Superior temporal gyrus (tissue), 1 donor: ENCODE measurements around the gene ZNF283.
"Not testable (repeated sequence)": the region's sequence is repeated elsewhere in the genome, so short reads cannot be mapped to it uniquely, and the experiment has no call there.

ENCODE experiments used
- DNase-seq: peaks from one replicate; pipeline ENCODE4 v3.0.0-alpha.2; 2016; ENCODE audit errors: extremely low spot score

The ZNF283 gene

DNA sequence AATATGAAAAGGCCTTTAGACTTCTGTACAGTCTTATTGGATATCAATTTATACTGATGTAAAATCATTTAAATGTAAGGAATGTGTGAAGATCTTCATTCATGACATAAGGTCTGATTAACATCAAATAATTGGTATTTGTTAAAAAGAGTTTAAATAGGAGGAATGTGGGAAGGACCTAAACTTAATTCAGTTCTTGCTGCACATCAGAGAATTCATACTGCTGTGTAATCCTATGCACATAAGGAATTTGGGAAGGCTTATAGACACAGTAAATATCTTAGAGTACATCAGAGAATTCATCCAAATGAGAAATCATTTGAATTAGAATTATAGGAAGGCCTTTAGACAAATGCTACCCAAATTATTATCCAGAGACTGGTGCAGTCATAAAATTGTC, 21.7 kb downstream of the ZNF283 start:
- no peak for DNase-seq

DNA sequence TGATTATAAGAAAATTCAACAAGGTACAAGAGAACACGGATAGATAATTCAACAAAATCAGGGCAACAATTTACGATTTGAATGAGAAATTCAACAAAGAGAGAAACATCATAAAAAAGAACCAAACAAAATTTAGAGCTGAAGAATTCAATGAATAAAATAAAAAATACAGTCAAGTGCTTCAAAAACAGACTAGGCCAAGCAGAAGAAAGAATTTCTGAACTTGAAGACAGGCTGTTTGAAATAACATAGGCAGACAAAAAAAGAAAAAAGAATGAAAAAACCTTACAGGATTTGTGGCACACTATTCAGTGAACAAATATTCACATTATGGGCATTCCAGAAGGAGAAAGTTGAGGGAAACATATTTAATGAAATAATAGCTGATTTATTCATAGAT, 31.1 kb downstream of the ZNF283 start:
- no peak for DNase-seq

DNA sequence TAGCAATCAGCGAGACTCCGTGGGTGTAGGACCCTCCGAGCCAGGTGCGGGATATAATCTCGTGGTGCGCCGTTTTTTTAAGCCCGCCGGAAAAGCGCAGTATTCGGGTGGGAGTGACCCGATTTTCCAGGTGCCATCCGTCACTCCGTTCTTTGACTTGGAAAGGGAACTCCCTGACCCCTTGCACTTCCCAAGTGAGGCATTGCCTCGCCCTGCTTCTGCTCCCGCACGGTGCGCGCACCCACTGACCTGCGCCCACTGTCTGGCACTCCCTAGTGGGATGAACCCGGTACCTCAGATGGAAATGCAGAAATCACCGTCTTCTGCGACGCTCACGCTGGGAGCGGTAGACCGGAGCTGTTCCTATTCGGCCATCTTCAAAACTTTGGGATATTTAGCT, 39.8 kb downstream of the ZNF283 start:
- not testable (repeated sequence) for DNase-seq

DNA sequence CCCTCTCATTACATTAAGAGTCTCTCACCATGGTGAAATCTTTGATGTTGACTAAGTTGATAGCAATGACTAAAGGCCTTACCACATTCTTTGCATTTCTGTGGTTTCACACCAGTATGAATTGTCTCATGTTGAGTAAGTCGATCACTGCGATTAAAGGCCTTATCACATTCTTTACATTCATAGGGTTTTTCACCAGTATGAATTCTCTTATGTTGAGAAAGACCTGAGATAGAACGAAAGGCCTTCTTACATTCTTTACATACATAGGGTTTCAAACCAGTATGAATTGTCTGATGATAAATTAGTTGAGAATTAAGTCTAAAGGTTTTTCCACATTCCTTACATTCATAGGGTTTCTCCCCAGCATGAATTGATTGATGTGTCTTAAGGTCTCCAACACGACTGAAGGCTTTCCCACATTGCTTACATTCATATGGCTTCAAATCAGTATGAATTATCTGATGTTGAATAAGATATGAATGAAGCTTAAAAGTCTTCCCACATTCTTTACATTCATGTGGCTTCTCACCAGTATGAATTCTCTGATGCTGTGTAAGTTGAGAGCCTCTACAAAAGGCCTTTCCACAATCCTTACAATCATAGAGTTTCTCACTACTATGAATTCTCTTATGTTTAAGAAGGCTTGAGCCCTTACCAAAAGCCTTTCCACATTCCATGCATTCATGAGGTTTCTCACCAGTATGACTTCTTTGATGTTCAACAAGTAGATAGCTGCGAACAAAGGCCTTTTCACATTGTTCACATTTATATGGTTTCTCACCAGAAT, 45.6 kb downstream of the ZNF283 start:
- DNase-seq: no peak

DNA sequence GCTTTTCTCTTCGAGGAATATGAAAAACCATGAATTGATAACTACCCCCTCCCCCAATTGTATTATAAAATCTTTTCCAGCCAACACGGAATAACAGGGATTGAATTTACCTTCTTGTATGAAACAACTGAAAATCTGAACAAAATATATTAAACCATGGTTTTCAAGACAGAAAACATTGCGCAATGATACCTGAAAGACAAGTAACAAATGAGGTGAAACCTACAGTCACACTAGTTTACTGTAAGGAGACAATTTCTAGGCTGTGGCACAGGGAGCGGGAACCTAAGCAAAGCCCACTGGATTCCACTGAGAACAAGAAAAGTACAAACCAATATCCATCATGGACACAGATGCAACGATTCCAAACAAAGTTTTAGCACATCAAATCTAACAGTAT, 53.4 kb downstream of the ZNF283 start:
- no peak for DNase-seq

DNA sequence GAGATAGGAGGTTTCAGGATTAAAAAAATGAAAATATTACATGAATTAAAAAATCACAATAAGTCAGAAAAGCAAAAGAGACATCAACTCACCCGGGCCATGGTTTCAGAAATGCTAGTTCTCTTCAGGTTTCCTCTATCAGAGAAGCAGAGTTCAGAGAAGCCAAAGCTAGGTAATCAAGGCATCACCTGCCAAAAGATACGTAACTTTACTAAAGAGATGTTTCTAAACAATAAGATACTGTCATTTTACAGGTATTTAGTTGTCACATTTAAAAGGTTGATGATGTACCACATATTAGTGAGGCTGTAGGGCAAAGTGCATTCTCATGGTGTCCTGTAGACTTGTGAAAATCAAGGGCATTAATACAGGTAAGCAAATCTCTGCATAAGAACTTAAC, 56.7 kb downstream of the ZNF283 start, which contains the start of gene ZNF404:
Gene ZNF404, minus strand, starts transcription at position 101 of the 400 bp plus-strand sequence.
- DNase-seq: no peak

DNA sequence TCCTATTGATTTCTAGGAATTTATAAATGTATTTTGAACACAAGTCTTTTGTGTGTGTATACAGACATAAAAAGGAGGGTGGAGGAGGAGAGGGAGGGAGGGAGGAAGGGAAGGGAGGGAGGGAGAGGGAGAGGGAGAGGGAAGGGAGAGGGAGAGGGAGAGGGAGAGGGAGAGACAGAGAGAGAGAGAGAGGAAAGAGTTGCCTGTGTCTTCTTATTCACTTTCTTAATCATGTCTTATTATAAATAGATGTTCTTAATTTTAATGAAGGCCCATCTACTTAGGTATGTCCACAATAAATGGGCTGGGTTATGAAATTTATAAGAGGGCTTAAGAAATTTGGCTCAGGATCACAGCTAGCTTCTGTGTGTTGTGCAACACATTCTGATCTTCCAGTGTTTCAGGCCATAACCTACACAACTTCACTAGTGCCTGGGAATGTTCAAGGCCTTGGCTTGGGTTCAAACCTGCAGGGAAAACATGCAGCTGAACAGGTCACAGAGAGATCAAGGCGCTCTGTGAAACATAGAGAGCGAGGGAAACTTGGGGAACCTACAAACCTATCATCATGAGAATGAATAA, 68.7 kb downstream of the ZNF283 start:
- DNase-seq: no peak
